ENCODE results near the gene NOC2L. TPM values are rescaled to one million over a fixed set of nuclear protein-coding genes. Genes with fewer than 3 reads are reported as not detected.

Gene NOC2L
- total RNA-seq, 1 experiment from 2014 or later: 130 TPM

- WGBS (ENCODE audit: extremely low coverage, insufficient read length, low lambda C conversion rate): no CpG with 5 or more reads among the region's 13 CpGs
- peaks cover 2% of the 10 kb centered on the region; the same call in 1 of the 2 replicates for H3K27me3 ChIP-seq (ENCODE audit: insufficient read depth, low read length)
- H3K18ac ChIP-seq (ENCODE audit: insufficient read length, low read depth, low read length): no peak overlapping the region
- no peak overlapping the region for H2AFZ ChIP-seq (ENCODE audit: low read length)
- H2AK5ac ChIP-seq (ENCODE audit: insufficient read length, low read length): no peak overlapping the region
- Mint-ChIP-seq H3K27me3 (ENCODE audit: low read depth) (peaks cover 65% of the 10 kb centered on the region), H3K4me3 (no peak overlapping the region), H3K9me3 (peaks cover 4 to 6% of the 10 kb centered on the region in 2 experiments), H3K27ac (no peak overlapping the region), H3K4me1 (peaks cover 5 to 9% of the 10 kb centered on the region in 2 experiments; a peak in 3 of 4 replicates), H3K36me3 (ENCODE audit: insufficient read depth in 1 of 3, low read depth in 3 of 3) (peaks cover 0 to 6% (median 4%) of the 10 kb centered on the region in 3 experiments; a peak in 4 of 7 replicates)
- H3K14ac ChIP-seq (ENCODE audit: insufficient read depth, low read length): no peak overlapping the region
- no peaks in the 10 kb centered on the region for H3K79me1 ChIP-seq (ENCODE audit: insufficient read depth, low read depth, low read length, poor library complexity, severe bottlenecking)
- no peak for DNase-seq
- no peaks in the 10 kb centered on the region for H3K4me1 ChIP-seq (ENCODE audit: insufficient read depth, low read length)
- no peak overlapping the region for H3T11ph ChIP-seq (ENCODE audit: low read length)
- no peak overlapping the region for H3K4me2 ChIP-seq (ENCODE audit: insufficient read depth, insufficient read length, low read length)
- H4K8ac ChIP-seq (replicated peaks; ENCODE audit: insufficient read length, low read depth, low read length): no peak overlapping the region
- H3K79me2 ChIP-seq (ENCODE audit: insufficient read depth, low read length): no peaks in the 10 kb centered on the region
- no peak overlapping the region for H2BK5ac ChIP-seq (ENCODE audit: insufficient read length, low read length)
- no peak overlapping the region for H2BK12ac ChIP-seq (ENCODE audit: insufficient read length, low read depth, low read length)
- no peak overlapping the region for H3K27ac ChIP-seq (ENCODE audit: insufficient read length, low read depth, low read length)
- no peak overlapping the region for H3K23ac ChIP-seq (ENCODE audit: insufficient read length, low read depth, low read length)
- H3K4ac ChIP-seq (ENCODE audit: low read depth, low read length): no peak overlapping the region
- H4K91ac ChIP-seq (ENCODE audit: insufficient read length, low read depth, low read length): no peak overlapping the region
- H3K56ac ChIP-seq (ENCODE audit: insufficient read length, low read depth, low read length): no peak overlapping the region
- H2BK120ac ChIP-seq (ENCODE audit: low read depth, low read length, poor library complexity, severe bottlenecking): no peak overlapping the region
- H2BK15ac ChIP-seq (ENCODE audit: low read depth, low read length): no peak overlapping the region
- H4K5ac ChIP-seq (ENCODE audit: insufficient read length, low read depth, low read length): no peak overlapping the region
- no peaks in the 10 kb centered on the region for H4K20me1 ChIP-seq (ENCODE audit: control insufficient read depth, insufficient read depth, insufficient read length)
- H2BK20ac ChIP-seq (ENCODE audit: low read depth, low read length, poor library complexity, severe bottlenecking): no peak overlapping the region
- no peak for TF ChIP-seq CTCF (conservative IDR thresholded peaks at IDR 0.05)
- H3K23me2 ChIP-seq (ENCODE audit: insufficient read length, low read depth, low read length, poor library complexity, severe bottlenecking): no peaks in the 10 kb centered on the region
- H3K9me3 ChIP-seq (ENCODE audit: control insufficient read depth, low read depth, low read length): no peaks in the 10 kb centered on the region
- H3K9ac ChIP-seq (ENCODE audit: extremely low read depth, insufficient read length, low read length): no peak overlapping the region
Observed at GRCh38 chr1:980137-980571, 21.1 kb upstream of the NOC2L start.

All from H9 (cell line).